DOHH2 (cell line): ENCODE data around the gene STPG2.

Experiments
- EZH2phosphoT487 ChIP-seq: fragments of 200-600 bp; sonication (generic); IDR thresholded peaks from 2 replicates; pipeline ENCODE4 v1.6.1; 2017; ENCODE audit warnings: borderline replicate concordance, mild to moderate bottlenecking, antibody characterized with exemption, low read length, moderate library complexity, mixed read lengths
- TF ChIP-seq, protein P1 (sequence below): fragments of 200-600 bp; sonication (generic); IDR thresholded peaks from one replicate; pipeline ENCODE4 v1.5.1; 2014; ENCODE audit warnings: antibody characterized with exemption, mild to moderate bottlenecking, low read depth, low read length; ENCODE audit not compliant: poor library complexity, severe bottlenecking

DNA sequence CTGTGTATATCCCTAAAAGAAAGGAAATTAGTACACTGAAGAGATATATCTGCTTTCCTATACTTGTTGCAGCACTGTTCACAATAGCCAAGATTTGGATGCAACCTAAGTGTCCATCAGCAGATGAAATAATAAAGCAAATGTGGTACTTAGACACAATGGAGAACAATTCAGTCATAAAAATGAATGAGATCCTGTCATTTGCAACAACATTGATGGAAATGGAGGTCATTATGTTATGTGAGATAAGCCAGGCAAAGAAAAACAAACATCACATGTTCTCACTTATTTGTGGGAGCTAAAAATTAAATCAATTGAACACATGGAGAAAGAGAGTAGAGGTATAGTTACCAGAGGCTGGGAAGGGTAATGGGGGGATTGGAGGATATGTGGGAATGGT, 611.9 kb downstream of the STPG2 start:
- TF ChIP-seq, protein P1, sequence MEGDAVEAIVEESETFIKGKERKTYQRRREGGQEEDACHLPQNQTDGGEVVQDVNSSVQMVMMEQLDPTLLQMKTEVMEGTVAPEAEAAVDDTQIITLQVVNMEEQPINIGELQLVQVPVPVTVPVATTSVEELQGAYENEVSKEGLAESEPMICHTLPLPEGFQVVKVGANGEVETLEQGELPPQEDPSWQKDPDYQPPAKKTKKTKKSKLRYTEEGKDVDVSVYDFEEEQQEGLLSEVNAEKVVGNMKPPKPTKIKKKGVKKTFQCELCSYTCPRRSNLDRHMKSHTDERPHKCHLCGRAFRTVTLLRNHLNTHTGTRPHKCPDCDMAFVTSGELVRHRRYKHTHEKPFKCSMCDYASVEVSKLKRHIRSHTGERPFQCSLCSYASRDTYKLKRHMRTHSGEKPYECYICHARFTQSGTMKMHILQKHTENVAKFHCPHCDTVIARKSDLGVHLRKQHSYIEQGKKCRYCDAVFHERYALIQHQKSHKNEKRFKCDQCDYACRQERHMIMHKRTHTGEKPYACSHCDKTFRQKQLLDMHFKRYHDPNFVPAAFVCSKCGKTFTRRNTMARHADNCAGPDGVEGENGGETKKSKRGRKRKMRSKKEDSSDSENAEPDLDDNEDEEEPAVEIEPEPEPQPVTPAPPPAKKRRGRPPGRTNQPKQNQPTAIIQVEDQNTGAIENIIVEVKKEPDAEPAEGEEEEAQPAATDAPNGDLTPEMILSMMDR, result no peak
- TF ChIP-seq EZH2phosphoT487, result no peak
